Neutrophil (primary cell): ENCODE data around the gene FCHSD2.

Source experiments
- H3K27ac ChIP-seq: fragments of 200-600 bp; sonication (generic); 2 replicates; pipeline ENCODE4 v1.5.1; 2016; ENCODE audit warnings: mild to moderate bottlenecking, moderate library complexity
- H3K27me3 ChIP-seq: fragments of 200-600 bp; sonication (generic); 2 replicates; pipeline ENCODE4 v1.6.0; 2016; ENCODE audit warnings: mild to moderate bottlenecking
- H3K36me3 ChIP-seq: fragments of 200-600 bp; sonication (generic); 2 replicates; pipeline ENCODE4 v1.5.1; 2017
- H3K4me1 ChIP-seq, 2 experiments: fragments of 200-600 bp in 1 of 2; sonication (generic) in 1 of 2; 1 replicate in 1 of 2; 2 replicates in 1 of 2; pipeline versions ENCODE4 v1.5.1 to v1.6.1; 2013 to 2016; ENCODE audit warnings: low read depth in 1 of 2, low read length in 1 of 2, mild to moderate bottlenecking in 1 of 2, moderate library complexity in 1 of 2; ENCODE audit not compliant: control insufficient read depth in 1 of 2, insufficient read depth in 1 of 2
- H3K4me3 ChIP-seq, 2 experiments: fragments of 200-600 bp in 1 of 2; sonication (generic) in 1 of 2; 1 replicate in 1 of 2; 2 replicates in 1 of 2; pipeline ENCODE4 v1.5.1; 2013 to 2016; ENCODE audit warnings: low read depth in 1 of 2, low read length in 1 of 2, mild to moderate bottlenecking in 1 of 2, moderate library complexity in 1 of 2
- H3K9me3 ChIP-seq: fragments of 200-600 bp; sonication (generic); 2 replicates; pipeline ENCODE4 v1.5.1; 2016
- TF ChIP-seq, protein P1 (sequence below): fragments of 200-600 bp; sonication (generic); IDR thresholded peaks from 2 replicates; pipeline ENCODE4 v1.5.1; 2016; ENCODE audit warnings: antibody characterized with exemption

Gene FCHSD2

DNA sequence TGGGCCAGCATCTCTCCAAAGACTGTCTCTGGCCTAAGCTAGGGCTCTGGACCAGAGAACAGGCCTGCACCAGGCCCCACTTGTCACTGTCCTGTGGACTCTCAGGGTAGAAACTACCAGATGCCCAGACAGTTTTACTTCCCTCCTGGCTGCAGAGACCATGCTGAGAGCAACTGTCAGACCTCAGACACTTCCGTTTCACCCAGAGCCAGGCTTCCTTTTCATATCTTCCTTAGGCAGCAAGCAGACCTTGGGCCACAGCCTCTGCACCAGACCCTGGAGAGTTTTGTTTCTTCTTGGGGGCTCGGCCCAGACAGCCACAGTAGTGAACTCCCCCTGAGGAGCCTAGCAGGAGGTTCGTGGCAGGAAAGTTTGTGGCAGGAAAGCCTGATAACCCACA is 12.1 kb upstream of the FCHSD2 start:
- peak overlapping the region in 1 of 2 experiments; percentile 25 for H3K4me3 ChIP-seq
- peak overlapping the region; percentile 81 for H3K27ac ChIP-seq
- peaks cover 42 to 46% of the 10 kb centered on the region in 2 experiments for H3K4me1 ChIP-seq
- H3K27me3 ChIP-seq = no peaks in the 10 kb centered on the region
- no peaks in the 10 kb centered on the region for H3K9me3 ChIP-seq
- TF ChIP-seq, protein P1, sequence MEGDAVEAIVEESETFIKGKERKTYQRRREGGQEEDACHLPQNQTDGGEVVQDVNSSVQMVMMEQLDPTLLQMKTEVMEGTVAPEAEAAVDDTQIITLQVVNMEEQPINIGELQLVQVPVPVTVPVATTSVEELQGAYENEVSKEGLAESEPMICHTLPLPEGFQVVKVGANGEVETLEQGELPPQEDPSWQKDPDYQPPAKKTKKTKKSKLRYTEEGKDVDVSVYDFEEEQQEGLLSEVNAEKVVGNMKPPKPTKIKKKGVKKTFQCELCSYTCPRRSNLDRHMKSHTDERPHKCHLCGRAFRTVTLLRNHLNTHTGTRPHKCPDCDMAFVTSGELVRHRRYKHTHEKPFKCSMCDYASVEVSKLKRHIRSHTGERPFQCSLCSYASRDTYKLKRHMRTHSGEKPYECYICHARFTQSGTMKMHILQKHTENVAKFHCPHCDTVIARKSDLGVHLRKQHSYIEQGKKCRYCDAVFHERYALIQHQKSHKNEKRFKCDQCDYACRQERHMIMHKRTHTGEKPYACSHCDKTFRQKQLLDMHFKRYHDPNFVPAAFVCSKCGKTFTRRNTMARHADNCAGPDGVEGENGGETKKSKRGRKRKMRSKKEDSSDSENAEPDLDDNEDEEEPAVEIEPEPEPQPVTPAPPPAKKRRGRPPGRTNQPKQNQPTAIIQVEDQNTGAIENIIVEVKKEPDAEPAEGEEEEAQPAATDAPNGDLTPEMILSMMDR = no peak
- no peaks in the 10 kb centered on the region for H3K36me3 ChIP-seq

DNA sequence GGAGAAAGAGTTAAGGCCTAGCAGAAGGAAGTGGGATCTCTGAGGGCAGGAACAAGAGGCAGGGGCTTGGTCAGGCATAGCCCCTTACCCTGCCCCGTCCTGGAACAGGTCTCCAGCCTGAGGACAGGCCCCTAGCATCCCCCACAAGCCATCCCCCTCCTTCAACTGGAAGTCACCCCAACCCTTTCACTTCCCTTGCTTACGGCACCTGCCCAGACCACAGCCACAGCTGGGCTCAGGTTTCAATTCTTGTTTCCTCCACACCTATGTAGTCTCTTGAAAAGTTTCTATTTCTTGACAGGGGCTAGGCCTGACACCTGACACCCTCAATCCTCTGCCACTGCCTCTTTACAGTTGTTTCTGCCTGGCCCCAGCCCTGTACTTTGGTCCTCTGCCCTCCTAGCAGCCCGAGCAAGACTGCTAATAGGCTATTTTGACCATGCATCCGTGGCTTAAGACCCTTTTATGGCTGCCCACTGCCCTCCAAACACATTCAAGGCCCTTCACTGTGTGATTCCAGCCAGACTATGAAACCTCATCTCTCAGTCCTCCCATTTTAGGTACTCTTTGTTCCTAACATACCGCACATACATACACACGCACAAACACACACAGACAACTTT is 10.9 kb upstream of the FCHSD2 start:
- peaks cover 40 to 43% of the 10 kb centered on the region in 2 experiments for H3K4me1 ChIP-seq
- H3K27me3 ChIP-seq = no peaks in the 10 kb centered on the region
- H3K27ac ChIP-seq = peak overlapping the region; percentile 81
- H3K4me3 ChIP-seq = no peak overlapping the region
- TF ChIP-seq, protein P1 = no peak
- H3K9me3 ChIP-seq = no peaks in the 10 kb centered on the region
- H3K36me3 ChIP-seq = no peaks in the 10 kb centered on the region

GRCh38 chr11:73152086-73152853 is 10.2 kb upstream of the FCHSD2 start:
- Histone ChIP-seq H3K9me3 (no peaks in the 10 kb centered on the region), H3K36me3 (no peaks in the 10 kb centered on the region), H3K4me3 (no peak overlapping the region), H3K27ac (peak overlapping the region; percentile 81), H3K27me3 (no peaks in the 10 kb centered on the region), H3K4me1 (peaks cover 33 to 36% of the 10 kb centered on the region in 2 experiments)
- TF ChIP-seq, protein P1 = no peak

- Histone ChIP-seq H3K36me3 (no peaks in the 10 kb centered on the region), H3K4me1 (peaks cover 28 to 34% of the 10 kb centered on the region in 2 experiments), H3K27ac (no peak overlapping the region), H3K27me3 (no peaks in the 10 kb centered on the region), H3K4me3 (no peak overlapping the region), H3K9me3 (no peaks in the 10 kb centered on the region)
- TF ChIP-seq, protein P1 = no peak
Observed at GRCh38 chr11:73151416-73151815, 9.3 kb upstream of the FCHSD2 start.

- TF ChIP-seq, protein P1 = no peak
- peaks cover 24 to 29% of the 10 kb centered on the region in 2 experiments for H3K4me1 ChIP-seq
- H3K27ac ChIP-seq = no peak overlapping the region
- H3K4me3 ChIP-seq = no peak overlapping the region
- no peaks in the 10 kb centered on the region for H3K36me3 ChIP-seq
- no peaks in the 10 kb centered on the region for H3K9me3 ChIP-seq
- no peaks in the 10 kb centered on the region for H3K27me3 ChIP-seq
Observed at GRCh38 chr11:73149105-73149504, 7.0 kb upstream of the FCHSD2 start.
